Kidney capillary endothelial cell (primary cell): ENCODE data around the gene TMEM121.
"Not testable (repeated sequence)": the region's sequence is repeated elsewhere in the genome, so short reads cannot be mapped to it uniquely, and the experiment has no call there.

ENCODE experiments used
- DNase-seq: peaks from one replicate; pipeline ENCODE4 v3.0.0-alpha.2; 2018; ENCODE audit warnings: low spot score

The TMEM121 gene

GRCh38 chr14:105528586-105529318 is 2.4 kb downstream of the TMEM121 start:
- DNase-seq: no peak

DNA sequence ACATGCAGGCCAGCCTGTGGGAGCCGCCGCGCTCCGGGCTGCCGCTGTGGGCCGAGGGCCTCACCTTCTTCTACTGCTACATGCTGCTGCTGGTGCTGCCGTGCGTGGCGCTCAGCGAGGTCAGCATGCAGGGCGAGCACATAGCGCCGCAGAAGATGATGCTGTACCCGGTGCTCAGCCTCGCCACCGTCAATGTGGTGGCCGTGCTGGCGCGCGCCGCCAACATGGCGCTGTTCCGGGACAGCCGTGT is 2.9 kb downstream of the TMEM121 start:
- no peak for DNase-seq

GRCh38 chr14:105529569-105530284 is 3.3 kb downstream of the TMEM121 start:
- DNase-seq: no peak

- no peak for DNase-seq
Observed at GRCh38 chr14:105530285-105531087, 4.1 kb downstream of the TMEM121 start.

GRCh38 chr14:105531088-105531893 is 4.9 kb downstream of the TMEM121 start:
- DNase-seq: no peak

DNA sequence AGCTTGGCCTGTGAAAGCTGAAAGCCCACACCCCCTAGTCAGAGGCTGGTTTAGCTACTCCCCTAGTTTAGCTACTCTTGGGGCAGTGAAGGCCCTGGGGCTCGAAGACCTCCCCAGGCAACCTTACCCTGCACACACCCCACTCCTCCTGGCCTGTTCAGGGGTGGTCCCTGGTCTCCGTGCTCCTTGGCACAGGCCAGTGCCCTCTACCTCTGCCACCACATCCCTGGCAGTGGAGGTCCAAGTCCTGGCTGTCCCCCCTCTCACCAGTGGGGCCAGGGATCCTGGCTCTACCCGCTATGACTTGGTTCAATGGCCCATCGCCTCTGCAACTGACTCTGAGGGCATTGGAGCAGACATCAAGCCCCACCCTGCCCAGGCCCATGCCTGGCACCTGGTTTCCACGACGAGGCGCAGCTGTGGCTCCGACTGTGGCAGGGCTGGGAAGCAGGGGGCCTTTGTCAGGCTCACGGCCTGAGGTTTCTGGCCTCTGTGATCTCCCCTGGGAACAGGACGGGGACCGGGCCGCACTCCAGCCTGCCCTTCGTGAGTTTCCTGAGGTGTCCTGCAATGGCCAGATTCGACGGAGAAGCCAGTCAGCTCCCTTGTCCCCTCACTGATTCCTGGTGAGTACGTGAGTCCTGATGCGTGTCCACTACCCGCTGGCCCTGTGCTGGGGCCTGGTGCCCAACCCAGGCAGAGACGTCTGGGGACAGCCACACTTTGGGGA is 5.7 kb downstream of the TMEM121 start:
- DNase-seq: no peak

GRCh38 chr14:105532735-105533141 is 6.4 kb downstream of the TMEM121 start:
- peak; percentile 30 for DNase-seq

DNA sequence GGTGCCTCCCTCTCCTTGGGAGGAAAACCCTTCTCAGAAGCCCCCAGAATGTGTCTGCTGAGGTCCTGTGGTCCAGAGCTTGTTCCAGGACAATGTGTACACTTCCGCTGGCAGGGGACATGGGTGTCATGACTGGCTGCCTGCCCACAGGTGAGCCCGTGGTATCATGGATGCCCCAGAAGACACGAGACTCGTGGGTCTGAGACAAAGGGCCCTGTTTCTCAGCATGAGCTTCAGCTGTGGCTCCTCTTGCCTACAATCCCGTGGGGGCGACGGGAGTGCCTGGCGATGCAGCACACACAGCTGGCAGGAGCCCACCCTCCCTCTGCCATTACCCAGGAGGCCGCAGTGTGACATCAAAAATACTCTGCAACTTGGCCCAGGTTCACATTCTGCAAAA is 7.0 kb downstream of the TMEM121 start:
- no peak for DNase-seq

DNA sequence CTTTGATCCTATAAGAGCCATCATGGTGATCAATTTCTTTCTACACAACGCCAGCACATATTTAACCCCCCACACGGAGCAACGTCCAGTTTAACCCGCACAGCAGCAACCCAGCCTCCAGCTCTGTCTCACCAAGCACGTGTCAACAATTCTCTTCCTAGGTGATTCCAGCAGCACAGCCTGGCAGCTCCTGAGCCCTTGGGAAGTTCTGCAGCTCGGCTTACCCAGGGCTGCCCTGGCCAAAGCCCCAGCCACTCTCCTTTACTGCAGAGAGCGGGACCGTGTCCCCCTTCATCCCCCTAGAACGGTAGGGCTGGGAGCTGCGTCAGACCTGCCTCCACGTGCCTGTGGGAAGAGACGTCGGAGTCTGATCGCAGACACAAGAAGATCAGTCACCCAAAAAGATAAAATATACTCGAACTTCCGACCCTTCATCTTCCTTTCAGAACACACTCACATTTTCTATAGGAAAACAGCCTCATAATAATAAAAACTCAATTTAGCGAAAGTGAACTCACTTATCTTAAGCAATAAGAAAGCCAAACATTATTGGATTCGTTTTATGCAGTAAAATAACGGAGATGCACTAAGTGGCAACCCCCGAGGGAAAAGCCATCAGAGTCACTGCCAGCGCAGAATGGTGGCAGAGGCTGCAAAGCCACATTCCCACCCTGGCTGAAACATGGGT is 7.6 kb downstream of the TMEM121 start:
- DNase-seq: no peak

GRCh38 chr14:105534586-105534985 is 8.2 kb downstream of the TMEM121 start:
- no peak for DNase-seq

GRCh38 chr14:105536051-105536450 is 9.7 kb downstream of the TMEM121 start:
- no peak for DNase-seq

DNA sequence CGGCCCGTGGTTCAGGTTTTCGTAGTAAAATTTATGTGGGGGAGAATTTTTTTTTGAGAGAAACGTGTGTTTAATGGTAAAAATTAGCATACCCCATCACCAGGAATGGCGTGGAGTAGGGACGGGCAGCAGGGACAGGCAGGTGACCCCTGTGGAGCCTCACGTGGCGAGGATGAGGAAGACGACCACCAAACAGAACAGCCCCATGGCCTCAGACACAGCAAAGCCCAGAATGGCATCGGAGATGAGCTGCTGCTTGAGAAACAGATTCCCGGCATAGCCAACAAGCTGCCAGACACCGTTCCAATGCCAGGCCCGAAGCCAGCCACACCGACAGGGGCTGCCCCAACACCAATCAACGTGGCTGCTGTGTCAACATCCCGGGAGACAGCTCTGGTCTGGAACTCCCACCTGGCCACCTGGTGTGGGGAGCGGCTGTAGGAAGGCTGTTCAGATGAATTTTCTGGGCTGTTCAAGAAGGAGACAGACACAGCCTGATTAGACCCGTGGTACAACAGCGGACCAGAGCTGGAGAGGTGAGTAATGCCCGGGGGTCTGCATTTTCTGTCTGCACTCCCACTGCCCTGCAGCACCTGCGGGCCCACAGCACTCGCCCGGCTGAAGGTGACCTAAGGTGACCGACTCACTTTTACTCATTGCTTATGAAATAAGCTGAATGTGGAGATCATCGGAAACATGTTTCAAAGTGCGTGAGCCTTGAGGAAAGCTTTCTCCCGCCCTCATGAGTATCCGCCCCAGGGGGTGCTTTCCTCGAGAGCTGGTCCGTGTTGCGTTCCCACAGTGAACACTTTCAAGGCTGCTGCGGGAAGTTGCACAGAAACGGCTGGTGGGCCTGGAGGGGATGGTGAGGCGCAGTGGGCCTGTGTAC is 10.6 kb downstream of the TMEM121 start:
- no peak for DNase-seq

DNA sequence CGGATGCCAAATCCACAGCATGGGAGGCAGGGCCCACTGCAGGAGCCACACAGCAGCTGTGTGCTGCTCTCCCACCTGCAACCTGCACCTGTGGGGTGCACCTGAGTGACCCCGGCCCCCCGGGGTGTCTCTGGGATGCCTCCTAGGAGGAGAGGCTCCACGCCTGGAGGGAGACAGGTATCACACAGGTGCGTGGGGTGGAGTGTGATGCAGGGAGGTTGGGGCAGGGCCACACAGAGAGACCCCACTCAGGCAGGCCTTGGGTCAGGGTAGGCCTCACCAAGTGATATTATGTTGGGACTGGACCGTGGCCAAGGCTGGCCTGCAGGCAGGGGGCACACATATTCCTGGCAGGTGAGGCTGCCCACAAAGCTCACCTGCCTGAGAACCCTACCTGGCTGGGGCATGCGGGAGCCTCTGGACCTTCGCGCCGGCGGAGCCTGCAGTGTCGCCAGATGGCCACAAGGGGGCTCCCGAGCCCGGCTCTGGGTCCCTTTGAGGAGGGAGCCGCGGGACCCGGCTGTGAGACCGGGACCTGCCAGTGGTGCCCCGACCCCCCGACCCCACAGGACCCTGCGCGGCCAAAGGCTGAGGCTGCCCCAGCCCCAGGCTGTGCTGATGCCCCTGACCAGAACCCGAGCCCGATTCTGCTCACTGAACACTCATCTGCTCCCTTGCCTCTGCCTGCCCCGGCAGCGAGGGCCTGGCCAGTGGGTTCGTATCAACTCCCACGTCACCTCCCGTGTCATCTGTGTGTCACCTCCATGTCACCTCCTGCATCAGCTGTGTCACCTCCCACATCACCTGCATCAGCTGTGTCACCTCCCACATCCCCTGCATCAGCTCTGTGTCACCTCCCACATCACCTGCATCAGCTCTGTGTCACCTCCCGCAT is 11.4 kb downstream of the TMEM121 start:
- DNase-seq: no peak

DNA sequence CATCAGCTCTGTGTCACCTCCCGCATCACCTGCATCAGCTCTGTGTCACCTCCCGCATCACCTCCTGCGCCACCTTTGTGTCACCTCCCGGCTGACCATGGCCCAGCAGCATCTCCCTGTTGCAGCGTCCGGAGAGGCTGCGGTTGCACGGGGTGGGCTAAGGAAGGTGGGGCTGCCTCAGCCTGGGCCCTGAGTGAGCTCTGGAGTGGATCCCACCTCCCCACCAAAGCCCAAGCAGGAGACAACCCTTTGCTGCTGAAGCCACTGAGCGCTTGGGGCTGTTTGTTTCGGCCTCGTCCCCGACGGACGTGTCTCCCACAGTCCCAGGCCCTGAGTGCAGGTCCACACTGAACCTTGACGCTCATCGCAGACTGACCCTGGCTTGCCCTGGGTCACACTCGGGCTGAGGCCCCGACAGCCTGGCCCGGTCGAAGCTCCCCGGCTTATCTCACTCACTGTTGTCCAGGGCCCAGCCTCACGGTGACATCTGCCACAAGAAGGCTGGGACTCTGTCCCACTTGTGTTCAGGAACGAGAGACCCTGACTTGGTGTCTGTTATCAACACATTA is 12.2 kb downstream of the TMEM121 start:
- DNase-seq: no peak

DNA sequence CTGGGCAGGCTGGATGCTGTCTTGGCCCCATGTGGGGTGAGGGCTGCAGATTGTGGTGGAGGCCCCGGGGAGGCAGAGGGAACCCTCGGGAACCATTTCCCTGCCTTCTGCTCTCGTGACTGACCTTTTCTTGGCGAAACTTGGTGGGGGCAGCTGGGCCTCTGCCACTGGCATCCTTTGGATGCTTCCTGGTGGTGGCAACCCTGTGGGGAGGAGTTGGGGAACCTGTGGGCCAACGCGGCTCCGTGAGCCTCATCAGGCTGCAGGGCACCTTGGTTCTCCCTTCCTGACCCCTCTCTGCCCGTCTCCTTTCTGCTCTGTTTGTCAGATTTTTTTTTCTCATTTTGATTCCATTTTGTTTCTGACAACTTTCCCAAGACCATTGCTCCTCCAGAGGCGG is 14.4 kb downstream of the TMEM121 start:
- no peak for DNase-seq

DNA sequence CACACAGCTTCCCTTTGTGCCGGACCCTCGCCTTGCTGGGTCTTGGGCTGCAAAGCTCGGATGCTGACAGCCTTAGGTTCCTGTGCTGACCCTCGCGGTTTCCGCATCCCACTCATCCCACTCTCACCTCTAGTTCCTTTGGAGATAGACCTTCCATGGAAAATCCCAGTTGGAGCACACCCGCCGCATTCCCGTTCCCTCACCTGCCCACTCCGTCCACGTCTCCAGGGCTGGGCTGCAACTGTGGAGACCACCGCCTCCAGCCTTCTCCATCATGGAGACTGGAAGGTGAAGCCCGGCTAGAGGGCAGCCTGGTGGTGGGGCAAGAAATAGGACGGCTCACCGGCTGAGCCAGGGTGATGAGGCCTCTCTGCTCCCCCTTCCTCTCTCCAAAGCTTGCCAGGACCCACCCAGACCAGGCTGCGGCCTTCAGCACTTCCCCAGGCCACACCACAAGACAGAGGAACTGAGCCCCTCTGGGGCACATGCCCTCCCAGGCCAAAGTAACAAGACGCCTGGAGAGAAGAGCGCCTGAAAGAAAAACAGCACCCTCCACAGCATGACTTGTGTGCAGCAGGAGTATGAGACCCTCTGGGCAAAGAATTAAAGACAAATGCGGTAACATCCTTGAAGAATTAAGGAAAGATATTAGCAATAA is 15.0 kb downstream of the TMEM121 start:
- DNase-seq: no peak

DNA sequence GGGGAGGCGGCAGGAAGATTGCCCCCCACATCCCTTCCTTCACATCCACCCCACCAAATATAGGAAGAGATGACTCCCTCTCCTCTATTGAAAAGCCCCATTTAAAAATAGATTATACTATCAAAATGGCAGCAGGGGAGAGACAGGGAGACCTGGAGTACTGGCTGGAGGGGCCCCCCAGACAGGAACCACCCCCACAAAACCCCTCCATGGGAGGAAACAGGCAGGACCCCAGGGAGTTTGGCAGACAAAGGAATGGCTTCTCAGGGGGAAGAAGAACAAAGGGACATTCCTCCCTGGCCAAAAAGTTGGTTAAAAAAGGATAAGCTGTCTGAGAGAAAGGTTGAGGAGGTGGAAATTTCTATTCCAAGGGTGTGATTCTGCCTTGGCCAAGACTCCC is 19.3 kb downstream of the TMEM121 start:
- not testable (repeated sequence) for DNase-seq

GRCh38 chr14:105546410-105546809 is 20.0 kb downstream of the TMEM121 start:
- not testable (repeated sequence) for DNase-seq
